Measurements from ENCODE around the gene ZNF827.
A peak's percentile ranks its signal among the peaks of the same experiment; 100 is the strongest.

ZNF827 gene

GRCh38 chr4:145887241-145887991, 51.2 kb downstream of the ZNF827 start:
- Histone ChIP-seq H3K4me3 (replicated peaks; ENCODE audit: low read depth, low read length) (no peak overlapping the region), H3K36me3 (ENCODE audit: control insufficient read depth, insufficient read depth, low read length) (peaks cover 7% of the 10 kb centered on the region), H3K27me3 (replicated peaks; ENCODE audit: control insufficient read depth, insufficient read depth, low read length) (no peaks in the 10 kb centered on the region)
- TF ChIP-seq, protein P1, sequence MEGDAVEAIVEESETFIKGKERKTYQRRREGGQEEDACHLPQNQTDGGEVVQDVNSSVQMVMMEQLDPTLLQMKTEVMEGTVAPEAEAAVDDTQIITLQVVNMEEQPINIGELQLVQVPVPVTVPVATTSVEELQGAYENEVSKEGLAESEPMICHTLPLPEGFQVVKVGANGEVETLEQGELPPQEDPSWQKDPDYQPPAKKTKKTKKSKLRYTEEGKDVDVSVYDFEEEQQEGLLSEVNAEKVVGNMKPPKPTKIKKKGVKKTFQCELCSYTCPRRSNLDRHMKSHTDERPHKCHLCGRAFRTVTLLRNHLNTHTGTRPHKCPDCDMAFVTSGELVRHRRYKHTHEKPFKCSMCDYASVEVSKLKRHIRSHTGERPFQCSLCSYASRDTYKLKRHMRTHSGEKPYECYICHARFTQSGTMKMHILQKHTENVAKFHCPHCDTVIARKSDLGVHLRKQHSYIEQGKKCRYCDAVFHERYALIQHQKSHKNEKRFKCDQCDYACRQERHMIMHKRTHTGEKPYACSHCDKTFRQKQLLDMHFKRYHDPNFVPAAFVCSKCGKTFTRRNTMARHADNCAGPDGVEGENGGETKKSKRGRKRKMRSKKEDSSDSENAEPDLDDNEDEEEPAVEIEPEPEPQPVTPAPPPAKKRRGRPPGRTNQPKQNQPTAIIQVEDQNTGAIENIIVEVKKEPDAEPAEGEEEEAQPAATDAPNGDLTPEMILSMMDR (IDR thresholded peaks at IDR 0.05; ENCODE audit: insufficient read depth, low read length, poor library complexity, severe bottlenecking), result no peak
- DNase-seq (ENCODE audit: extremely low read depth, insufficient read length), result peak; percentile 37

GRCh38 chr4:145886871-145887240, 51.8 kb downstream of the ZNF827 start:
- no peak overlapping the region for H3K4me3 ChIP-seq (replicated peaks; ENCODE audit: low read depth, low read length)
- no peak for DNase-seq (ENCODE audit: extremely low read depth, insufficient read length)
- H3K27me3 ChIP-seq (replicated peaks; ENCODE audit: control insufficient read depth, insufficient read depth, low read length), result no peaks in the 10 kb centered on the region
- peaks cover 6% of the 10 kb centered on the region for H3K36me3 ChIP-seq (ENCODE audit: control insufficient read depth, insufficient read depth, low read length)
- TF ChIP-seq, protein P1 (IDR thresholded peaks at IDR 0.05; ENCODE audit: insufficient read depth, low read length, poor library complexity, severe bottlenecking), result no peak

DNA sequence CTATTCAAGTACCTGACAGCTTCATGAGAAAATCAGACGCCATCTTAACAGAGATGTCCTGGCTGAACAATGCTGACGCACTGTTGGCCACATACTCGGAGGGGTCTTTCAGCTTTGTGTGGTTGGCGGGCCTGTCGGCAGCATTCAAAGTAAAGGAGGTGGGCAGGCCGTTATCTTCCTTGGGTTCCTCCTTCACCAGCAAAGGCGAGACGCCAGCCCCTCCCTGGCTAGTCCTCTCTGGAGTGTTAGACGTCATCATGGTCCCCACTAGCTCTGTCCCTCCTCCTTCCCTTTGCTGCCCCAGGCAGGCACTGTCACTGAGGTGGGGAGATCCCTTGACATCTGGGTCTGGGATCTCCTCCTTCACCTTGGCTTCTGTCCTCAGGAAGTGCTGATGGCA, 53.0 kb downstream of the ZNF827 start:
- H3K36me3 ChIP-seq (ENCODE audit: control insufficient read depth, insufficient read depth, low read length), result peaks cover 4% of the 10 kb centered on the region
- TF ChIP-seq, protein P1 (IDR thresholded peaks at IDR 0.05; ENCODE audit: insufficient read depth, low read length, poor library complexity, severe bottlenecking), result no peak
- DNase-seq (ENCODE audit: extremely low read depth, insufficient read length), result no peak
- no peak overlapping the region for H3K4me3 ChIP-seq (replicated peaks; ENCODE audit: low read depth, low read length)
- no peaks in the 10 kb centered on the region for H3K27me3 ChIP-seq (replicated peaks; ENCODE audit: control insufficient read depth, insufficient read depth, low read length)

DNA sequence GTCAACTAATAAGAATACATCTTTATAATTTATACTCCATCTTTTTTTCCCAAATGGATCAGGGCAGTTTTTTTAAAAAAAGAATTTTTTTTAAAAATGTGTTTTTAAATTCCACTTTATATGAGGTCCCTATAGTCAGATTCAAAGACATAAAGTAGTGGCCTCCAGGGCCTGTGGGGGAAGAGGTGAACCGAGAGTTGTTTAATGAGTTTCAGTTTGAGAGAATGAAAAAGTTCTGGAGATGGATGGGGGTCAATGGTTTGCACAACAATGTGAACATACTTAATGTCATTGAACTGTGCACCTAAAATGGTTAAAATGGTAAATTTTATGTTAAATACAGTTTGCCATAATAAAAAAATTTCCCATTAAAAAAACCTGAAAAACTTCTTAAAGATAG, 53.8 kb downstream of the ZNF827 start:
- TF ChIP-seq, protein P1 (IDR thresholded peaks at IDR 0.05; ENCODE audit: insufficient read depth, low read length, poor library complexity, severe bottlenecking), result no peak
- DNase-seq (ENCODE audit: extremely low read depth, insufficient read length), result no peak
- H3K27me3 ChIP-seq (replicated peaks; ENCODE audit: control insufficient read depth, insufficient read depth, low read length), result no peaks in the 10 kb centered on the region
- no peak overlapping the region for H3K4me3 ChIP-seq (replicated peaks; ENCODE audit: low read depth, low read length)
- H3K36me3 ChIP-seq (ENCODE audit: control insufficient read depth, insufficient read depth, low read length), result peaks cover 4% of the 10 kb centered on the region

DNA sequence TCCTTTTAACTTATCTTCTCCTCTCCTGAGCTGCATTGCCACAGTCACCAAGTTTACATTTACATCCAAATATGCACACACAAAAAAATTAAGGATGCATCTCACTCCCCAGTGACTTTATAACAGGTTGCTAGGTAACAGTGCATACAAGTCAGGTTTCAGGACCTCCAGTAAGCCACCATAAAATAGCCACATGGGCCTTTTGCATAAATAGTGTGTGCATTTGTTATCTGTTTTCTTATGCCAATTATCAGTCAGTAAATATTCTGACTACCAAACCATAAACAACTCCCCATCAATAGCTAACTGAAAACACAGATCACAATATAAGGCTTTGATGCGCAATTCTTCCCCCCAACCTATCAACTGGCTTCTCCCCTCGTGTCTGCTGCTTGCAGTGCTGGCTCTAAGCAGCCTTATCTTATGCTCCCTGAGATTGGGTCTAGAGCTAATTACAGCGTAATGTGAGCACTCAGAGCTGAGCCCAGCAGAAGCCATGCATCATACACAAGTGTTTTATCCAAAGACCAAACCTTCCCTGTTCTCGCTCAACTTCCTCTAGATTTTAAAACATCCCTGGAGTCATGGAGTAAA, 55.4 kb downstream of the ZNF827 start:
- no peak overlapping the region for H3K4me3 ChIP-seq (replicated peaks; ENCODE audit: low read depth, low read length)
- peaks cover 4% of the 10 kb centered on the region for H3K36me3 ChIP-seq (ENCODE audit: control insufficient read depth, insufficient read depth, low read length)
- H3K27me3 ChIP-seq (replicated peaks; ENCODE audit: control insufficient read depth, insufficient read depth, low read length), result no peaks in the 10 kb centered on the region
- DNase-seq (ENCODE audit: extremely low read depth, insufficient read length), result no peak
- TF ChIP-seq, protein P1 (IDR thresholded peaks at IDR 0.05; ENCODE audit: insufficient read depth, low read length, poor library complexity, severe bottlenecking), result no peak

Data from GM06990 (cell line).